DMS53 treated with DMSO at 0.1 percent for 48 hours (cell line): ENCODE measurements around the gene PDE5A.
"Not testable (repeated sequence)": the region's sequence is repeated elsewhere in the genome, so short reads cannot be mapped to it uniquely, and the experiment has no call there.

ENCODE experiments used
- DNase-seq: peaks from one replicate; lab custom pipeline; 2025; ENCODE audit not compliant: unreplicated experiment; lab: John Stamatoyannopoulos, UW

The PDE5A gene

DNA sequence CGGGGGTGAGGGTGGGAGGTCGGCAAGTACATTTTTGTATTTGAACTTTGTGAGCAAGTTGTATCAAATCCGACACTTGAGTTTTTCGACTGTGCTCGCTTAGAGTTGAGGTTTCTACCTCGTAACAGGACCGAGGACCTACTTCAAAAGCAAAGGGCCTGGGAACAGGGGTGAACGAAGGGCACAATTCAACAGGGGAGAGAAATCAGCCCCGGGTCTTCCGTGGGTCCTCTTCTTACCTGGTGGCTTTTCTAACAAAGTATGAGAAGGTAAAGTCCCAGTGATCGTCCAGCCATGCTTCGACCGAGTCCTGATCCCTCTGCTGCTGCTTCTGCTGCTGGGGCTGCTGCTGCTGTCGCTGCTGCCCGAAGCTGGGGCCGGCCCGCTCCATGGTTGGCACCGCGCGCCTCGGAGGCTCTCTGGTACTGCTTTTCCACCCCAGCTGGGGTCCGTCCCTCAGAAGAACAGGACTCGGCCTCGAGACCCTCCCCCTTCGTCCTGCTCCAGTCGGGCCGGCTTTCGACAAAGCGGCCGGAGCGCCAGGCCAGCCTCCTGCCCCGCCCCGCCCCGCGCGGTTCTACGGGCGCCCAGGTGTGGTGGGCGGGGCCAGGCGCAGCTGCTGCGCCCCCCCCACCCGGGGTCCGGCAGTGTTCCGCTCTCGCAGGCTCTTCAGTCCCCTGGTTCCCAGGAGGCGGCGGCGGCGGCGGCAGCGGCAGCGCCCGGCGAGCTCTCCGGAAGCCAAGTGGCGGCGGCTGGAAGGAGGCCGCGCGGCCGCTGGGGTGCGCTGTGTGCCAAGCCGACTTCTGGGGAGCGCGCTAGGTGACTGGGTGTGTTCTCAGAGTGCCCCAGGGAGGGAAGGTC, at the start of gene PDE5A:
Gene PDE5A (minus strand): TSS at position 524 of the 861 bp plus-strand sequence. CDS start 133 bp downstream, at position 391.
- peak; percentile 77 for DNase-seq

DNA sequence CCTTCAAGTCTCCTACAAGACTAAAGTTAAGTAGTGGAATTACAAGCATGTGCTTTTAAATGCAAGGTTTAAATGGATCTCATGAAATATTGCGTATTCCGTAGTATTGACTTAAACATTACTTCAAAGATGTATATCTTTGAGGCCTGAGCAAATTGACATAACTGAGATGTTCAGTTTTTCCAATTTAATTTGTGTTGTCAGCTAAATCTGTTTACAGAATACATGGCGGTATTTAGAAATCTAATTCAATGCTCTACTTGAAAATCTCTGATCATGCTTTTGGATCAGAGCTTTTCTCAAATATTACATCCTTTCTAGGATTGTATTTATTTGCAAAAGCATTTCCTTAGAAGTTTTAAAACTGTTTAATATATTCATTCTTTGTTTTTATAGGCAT, 47.5 kb upstream of the PDE5A start:
- no peak for DNase-seq

DNA sequence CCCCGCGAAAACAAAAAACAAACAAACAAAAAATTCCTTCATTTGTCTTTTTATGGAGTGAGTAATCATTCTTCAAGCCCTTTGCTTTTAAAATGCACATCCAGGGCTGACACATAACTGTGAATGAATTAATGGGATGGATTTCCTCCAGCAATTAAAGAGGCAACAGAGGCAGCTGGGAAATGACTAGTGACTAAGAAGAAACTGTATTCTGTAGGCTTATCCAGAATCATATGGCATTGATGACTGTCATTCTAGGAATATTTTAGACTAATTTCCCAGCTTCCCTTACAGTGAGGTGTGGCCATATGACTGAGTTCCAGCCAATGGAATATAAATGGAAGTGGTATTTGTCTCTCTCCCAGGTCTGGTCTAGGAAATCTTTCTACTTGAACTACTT, 46.8 kb upstream of the PDE5A start:
- DNase-seq, result no peak

DNA sequence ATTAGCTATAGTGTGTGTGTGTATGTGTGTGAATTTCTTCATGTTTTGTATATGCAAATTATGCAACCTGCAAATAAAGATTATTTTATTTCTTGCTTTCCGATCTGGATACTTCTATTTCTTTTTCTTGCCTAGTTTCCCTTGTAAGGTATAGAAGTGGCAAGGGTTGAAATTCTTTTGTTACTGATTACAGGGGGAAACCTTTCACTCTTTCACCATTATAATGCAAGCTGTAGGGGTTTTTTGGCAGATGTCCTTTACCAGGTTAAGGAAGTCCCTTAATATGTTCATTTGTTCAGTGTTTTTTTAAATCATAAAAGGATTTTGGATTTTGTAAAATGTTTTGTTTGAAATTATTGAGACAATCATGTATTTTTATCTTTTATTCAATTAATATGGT, 44.3 kb upstream of the PDE5A start:
- DNase-seq, result no peak

DNA sequence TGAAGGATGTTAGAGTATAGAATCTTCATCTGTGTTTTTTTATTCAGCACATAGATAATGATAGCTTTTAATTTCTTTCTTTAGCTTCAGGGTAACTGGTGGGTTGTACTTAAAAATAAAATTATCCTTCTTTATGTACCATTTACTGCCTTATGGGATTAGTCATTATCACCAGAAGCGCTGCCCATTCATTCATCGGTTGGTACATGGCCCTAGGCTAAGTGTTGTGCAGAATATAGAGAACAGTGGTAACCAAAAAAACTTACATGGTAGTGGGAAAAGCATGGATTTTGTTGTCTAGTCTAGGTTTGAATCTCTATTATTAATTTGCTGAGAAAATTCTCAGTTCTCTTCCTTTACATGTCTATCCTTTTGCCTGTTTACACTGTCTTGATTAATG, 43.5 kb upstream of the PDE5A start:
- no peak for DNase-seq

DNA sequence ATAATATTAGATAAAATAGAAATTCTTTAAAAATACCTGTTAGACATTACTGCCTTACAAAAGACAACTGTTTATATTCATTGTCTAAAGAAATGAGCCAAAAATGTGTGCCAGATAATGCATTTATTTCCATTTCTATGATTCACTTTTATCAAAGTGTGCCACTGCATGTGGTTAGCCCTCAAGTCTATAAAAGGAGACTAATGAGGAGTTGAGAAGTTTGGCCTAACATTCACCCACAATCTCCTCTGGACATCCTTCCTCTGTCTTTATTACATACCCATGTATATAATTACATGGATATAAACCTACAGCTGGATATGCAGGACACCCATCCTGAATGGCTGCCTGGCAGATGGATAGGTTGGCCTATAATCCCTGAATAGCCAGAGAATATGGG, 42.6 kb upstream of the PDE5A start:
- no peak for DNase-seq

DNA sequence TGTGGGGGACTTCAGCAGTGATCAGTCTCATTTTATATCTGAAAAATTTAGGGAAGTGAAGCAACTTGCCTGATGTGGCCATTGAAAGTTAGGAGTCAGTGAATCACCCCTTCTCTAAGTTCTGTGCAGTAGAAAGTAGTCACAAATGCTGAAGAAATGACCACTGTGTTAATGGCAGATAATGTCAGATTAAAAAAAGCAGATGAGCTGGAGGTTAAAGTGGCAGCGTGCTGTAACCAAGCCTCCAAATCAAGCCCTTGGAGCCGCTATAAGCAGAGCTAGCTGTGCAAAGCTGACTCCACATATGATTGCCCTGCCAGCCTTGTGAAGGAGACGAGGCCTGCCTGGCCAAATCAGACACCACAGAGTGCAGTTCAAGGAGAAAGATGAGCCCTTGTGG, 39.2 kb upstream of the PDE5A start:
- DNase-seq, result no peak

DNA sequence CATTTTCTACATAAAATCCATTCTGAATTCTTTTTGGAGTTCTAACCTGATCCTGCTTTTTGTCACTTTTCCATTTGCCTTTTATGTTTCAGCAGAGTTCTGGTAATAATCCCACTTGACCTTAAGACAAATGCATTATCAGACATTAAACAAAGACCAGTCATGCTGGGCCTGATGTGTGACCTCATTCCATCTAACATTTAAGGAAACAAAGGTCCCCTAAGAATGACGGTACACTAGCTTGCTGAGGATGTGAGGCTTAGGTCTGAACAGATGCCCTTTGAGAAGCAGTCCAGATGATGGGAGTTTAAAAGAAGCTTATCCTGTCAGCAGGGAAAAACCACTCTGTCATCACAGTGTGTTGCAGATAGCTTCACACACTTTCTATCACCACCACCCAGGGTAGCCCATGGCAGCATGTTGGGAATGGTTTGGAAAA, 38.1 kb upstream of the PDE5A start:
- no peak for DNase-seq

DNA sequence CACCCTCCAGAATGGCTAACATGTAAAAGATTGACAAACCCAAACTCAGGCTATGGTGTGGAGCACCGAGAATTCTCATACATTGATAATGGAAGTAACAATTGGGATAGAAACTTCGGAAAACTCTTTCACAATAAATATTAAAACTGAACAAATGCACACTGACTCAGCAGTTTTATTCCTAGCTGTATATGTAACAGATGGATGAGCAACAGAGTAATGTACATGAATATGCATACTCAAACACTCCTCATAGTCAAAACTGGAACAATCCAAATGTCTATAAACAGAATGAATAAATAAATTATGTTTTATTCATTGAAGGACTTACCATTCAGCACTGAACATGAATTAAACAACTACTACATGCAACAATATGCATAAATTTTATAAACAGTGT, 37.1 kb upstream of the PDE5A start:
- DNase-seq, result no peak

DNA sequence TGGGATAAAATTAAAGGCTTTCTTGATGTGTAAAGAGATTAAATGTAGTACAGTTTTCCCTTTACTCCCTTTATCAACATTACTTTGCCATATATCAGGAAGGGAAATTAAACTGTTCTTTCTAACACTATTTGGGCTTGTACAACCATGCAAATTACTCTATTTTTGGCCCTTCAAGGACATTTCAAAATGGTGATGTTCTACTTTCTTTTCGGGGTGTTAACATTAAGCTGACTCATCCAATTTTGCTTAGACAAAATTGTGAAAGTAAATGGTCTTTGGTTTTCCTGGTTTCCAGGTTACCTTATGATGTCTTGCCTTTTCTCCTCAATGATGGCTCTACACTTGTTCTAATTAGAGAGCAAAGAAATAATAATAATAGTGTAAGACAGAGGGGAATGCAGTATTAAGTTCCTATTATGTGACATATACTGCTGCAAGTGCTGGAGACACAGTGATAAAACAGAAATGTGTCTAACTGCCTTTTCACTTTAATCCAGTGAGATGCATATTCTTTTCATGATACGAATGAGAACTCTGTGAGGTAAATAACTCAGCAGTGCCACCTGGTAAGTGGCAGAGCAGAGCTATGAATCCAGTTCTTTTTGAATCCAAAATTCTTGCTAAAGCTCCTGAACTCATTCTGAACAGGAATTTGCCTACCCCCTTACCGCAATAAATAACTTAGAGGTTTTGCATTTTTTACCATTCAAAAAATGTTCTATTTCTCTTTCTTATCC, 35.7 kb upstream of the PDE5A start:
- DNase-seq, result no peak

DNA sequence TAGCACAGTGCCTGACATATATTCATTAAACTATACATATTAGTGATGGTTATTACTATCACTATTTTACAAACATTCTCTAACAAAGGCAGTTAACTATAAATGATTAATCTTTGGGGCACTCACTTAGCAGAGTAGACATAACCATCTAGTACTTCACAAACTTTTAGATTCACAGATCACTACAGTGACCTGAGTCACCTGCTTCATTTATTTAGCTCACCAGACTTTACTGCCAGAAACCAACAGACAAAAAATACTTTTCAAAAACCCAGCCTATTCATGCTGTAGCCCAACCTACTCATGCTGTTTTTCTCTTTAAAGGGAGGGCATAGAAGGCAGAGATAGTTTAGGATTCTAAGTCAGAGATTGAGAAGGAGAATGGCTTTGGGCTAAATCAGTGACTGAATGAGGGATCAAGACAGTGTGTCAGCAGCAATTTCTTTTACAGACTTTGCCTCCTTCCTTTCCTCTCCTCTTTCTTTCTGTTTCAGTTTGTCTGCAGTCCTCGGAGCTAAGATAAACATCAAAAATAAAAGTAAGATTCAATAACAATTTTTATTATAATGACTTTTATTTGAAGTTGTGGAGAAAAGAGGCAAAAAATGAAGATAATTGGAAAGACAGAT, 34.7 kb upstream of the PDE5A start:
- DNase-seq, result no peak

DNA sequence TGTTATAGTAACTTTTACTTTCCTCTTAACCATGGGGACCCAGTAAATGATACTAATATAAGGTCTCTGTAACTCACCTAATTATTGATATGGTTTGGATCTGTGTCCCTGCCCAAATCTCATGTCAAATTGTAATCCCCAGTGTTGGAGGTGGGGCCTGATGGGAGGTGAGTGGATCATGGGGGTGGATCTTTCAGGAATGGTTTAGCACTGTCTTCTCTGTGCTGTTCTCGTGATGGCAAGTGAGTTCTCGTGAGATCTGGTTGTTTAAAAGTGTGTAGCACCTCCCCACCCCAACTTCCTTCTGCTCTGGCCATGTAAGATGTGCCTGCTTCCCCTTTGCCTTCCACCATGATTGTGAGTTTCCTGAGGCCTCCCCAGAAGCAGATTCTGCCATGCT, 34.0 kb upstream of the PDE5A start:
- DNase-seq, result not testable (repeated sequence)

DNA sequence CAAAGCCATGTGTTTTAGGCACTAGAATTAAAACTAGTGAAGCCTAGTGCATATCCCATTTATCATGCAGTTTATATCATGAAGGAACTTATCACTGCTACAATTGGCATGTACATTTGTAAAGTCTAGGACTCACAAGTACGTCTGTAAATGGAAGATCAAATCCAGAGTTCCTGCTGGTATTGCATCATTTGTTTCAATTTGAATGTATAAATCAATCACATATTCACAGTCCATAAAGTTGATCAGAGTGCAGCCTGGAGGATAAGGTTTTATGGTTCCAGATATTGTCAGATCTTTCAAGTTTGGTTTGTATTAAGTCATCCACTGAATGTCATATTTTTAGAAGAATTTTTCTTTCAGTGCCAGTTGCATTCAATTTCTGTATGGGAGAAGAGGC, 32.6 kb upstream of the PDE5A start:
- DNase-seq, result no peak

DNA sequence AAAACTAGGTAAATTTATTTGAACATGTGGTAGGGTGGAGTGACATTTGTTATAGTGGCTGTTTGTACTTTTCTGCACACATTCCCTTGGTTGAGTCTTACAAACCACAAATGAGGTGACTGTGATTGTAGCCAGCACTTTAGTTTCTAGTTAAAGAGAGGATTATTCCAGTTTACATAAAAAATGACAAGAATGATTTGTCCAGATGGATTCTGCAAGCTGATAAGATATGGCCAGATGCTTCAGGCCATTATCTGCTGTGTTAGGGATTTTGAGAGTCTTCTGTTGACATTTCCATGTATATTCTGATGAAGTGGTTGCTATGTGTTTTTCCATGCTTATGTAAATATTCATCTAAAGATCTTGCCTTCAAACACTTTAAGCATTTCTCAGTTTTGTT, 31.0 kb upstream of the PDE5A start:
- DNase-seq, result peak; percentile 70

DNA sequence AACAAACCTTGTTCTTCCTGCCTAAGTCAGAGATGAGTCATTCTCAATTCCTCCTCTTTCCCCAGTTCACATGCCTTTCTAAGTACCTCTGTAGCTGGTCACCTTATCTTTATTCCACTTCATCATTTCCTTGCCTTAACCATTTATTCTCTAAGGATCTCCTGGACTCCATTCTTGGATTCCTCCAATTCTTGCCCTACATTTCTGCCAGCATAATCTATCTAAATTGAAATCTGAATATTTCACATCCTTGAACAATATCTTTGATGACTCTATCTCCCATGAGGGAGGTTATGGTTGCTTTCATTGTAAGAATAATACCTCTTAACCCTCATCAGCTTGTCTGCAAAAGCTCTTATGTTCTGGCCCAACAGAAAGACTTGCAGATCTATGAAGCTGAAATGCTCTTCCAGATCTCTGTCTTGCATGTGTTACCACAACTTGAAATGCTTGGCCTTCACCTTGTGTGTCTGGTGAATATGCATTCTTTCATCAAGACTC, 28.6 kb upstream of the PDE5A start:
- peak; percentile 5 for DNase-seq

DNA sequence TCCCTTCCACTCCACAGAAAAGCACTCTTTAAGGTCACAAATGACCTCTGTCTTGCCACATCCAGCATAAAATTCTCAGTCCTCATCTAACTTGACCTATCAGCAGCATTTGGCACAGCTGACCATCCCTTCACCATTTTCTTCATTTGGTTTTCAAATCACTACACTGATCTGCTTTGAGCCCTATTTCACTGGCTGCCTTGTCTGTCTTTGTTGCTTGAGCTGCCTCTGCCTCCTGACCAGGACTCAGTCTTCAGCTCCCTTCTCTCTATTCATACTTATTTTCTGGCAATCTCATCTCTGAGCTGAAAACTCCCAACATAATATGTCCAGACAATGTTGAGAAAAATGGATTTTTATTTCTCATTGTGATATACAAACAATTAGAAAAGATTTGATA, 27.7 kb upstream of the PDE5A start:
- no peak for DNase-seq

DNA sequence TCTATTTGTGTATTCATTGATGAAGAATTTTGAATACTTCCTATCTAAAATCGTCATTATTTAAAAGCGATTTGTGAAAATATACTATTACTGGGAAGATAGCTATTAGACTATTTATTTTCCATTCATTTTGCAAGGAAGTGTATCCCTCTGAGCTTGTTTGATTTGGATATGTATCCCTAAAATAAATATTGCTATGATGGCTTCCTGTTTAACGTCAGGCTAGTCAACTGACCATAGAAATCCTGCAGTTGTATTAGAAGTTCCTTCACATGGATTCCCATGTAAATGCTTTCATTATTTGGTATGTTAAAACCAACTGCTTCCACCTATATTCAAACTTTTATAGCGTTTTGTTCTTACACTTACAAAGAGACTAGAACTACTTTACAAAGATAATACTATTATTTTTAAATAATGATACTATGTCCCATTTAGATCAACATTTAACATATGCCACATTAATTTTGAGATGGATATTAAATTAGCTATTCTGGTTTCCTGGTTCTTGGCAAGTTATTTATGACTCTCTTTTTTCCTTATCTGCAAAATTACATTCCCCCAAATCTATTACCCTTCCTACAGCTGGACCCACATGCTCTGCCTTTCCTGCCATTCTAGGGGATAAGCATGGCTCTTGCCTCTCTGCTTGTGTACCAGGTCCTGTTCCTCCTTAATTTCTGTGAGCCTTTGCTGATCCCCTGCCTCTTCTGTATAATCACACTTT, 26.7 kb upstream of the PDE5A start:
- no peak for DNase-seq

DNA sequence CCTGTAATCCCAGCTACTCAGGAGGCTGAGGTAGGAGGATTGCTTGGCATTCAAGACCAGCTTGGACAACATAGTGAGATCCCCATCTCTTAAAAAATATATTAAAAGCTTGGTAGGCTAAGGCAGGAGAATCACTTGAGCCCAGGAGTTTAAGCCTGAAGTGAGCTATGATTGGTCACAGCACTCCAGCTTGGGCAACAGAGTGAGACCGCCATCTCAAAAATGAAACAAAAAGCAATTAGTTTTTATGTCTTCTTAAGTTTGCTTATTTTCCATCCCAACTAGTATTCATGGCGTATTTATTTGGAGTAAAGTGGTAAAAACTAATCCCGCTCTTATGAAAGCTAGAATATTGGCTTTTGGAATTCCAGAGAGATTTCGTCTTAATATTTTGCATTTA, 25.4 kb upstream of the PDE5A start:
- no peak for DNase-seq

DNA sequence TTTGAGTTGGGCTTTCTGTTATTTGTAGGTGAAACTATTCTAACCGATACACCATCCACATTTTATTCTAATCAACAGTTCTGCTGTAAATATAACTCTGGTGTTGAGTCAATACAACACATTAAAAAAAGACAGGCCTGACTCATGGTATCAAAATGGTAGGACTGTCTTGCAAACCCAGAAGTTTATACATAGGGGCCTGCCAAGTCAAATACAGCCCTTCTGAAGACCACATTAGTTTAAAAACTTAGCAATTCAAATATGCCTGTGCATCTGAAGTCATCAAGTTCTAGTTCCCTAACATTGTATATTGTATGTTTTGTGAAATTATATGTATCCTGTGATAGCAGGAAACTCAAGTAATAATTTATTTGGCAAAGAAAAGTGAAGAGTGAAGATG, 24.4 kb upstream of the PDE5A start:
- no peak for DNase-seq

DNA sequence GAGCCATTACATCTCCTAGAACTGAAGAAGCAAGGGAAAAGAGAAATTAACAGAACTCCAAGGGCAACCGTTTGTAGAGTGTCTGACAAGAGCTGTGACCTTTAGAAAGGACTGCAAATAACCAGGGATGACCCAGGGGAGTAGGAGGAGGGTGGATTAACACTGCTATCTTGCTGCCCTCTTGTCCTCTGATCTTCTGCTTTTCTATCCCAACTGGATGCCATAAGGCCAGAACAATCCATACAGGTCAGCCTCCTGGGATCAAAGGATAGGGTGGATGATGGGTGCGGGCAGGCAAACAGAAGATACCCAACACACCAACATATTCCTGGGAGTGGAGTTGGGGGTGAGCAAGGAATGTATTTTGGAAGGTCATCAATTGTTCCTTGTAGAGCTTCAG, 19.8 kb upstream of the PDE5A start:
- DNase-seq, result no peak

DNA sequence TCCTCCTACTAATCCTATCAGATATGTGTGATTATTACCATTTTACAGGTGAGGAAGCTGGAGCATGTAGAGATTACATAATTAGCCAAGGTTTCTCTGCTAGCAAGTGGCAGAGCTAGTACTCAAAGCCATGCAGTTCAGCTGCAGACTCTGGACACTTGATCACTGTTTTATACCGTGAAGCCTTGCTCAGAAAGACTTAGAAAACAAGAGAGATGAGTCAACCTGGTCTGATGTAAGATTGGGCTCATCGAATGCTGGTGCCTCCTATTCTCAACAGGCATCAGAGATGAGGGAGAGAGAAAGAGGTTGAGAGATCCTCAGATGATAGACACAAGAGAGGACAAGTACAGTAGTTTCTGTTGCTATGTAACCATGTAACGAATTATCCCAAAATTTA, 19.0 kb upstream of the PDE5A start:
- no peak for DNase-seq
